A204.1 (cell line): ENCODE results near the gene CCDC57.

Source experiments
- FAIRE-seq: peaks from 2 replicates; lab custom pipeline; 2012; peaks lifted over from hg19 to GRCh38; lab: Jason Lieb, UNC

Gene CCDC57

GRCh38 chr17:82103553-82104451 is 108.8 kb downstream of the CCDC57 start:
- no peak for FAIRE-seq

GRCh38 chr17:82101767-82102679 is 110.6 kb downstream of the CCDC57 start:
- no peak for FAIRE-seq

GRCh38 chr17:82101301-82101715 is 111.3 kb downstream of the CCDC57 start:
- FAIRE-seq: no peak

GRCh38 chr17:82100502-82101298 is 111.9 kb downstream of the CCDC57 start:
- FAIRE-seq: no peak

GRCh38 chr17:82098939-82099763 is 113.5 kb downstream of the CCDC57 start:
- no peak for FAIRE-seq

- no peak for FAIRE-seq
These were observed 114.3 kb downstream of the CCDC57 start, which contains the start of gene FASN for GRCh38 chr17:82098169-82098938. Gene FASN (minus strand): TSS chr17:82098236. CDS start chr17:82096445, 1,791 bp downstream.

- no peak for FAIRE-seq
These were observed 114.8 kb downstream of the CCDC57 start for GRCh38 chr17:82097919-82098168.

GRCh38 chr17:82097184-82097918 is 115.3 kb downstream of the CCDC57 start:
- FAIRE-seq: no peak

- FAIRE-seq: no peak
These were observed 115.9 kb downstream of the CCDC57 start for GRCh38 chr17:82096709-82097183.

GRCh38 chr17:82095777-82096708 is 116.6 kb downstream of the CCDC57 start:
- no peak for FAIRE-seq

- FAIRE-seq: no peak
These were observed 117.5 kb downstream of the CCDC57 start for GRCh38 chr17:82094931-82095776.

GRCh38 chr17:82092995-82093751 is 119.5 kb downstream of the CCDC57 start:
- no peak for FAIRE-seq

- no peak for FAIRE-seq
These were observed 120.0 kb downstream of the CCDC57 start for GRCh38 chr17:82092628-82092994.

- no peak for FAIRE-seq
These were observed 120.5 kb downstream of the CCDC57 start for GRCh38 chr17:82092094-82092586.

GRCh38 chr17:82091264-82092066 is 121.2 kb downstream of the CCDC57 start:
- FAIRE-seq: no peak
